Stimulated activated CD8-positive, alpha-beta memory T cell treated with anti-CD3 and anti-CD28 coated beads, Interleukin-4, amount 100 ng/mL, for 4 hours (primary cell): Measurements from ENCODE around the gene ABCG5.

Experiments
- DNase-seq, 2 donors: peaks; one replicate each; pipeline ENCODE4 v3.0.0-alpha.2; 2020; ENCODE audit warnings: low read depth in 2 of 2, low spot score in 1 of 2

ABCG5 gene

DNA sequence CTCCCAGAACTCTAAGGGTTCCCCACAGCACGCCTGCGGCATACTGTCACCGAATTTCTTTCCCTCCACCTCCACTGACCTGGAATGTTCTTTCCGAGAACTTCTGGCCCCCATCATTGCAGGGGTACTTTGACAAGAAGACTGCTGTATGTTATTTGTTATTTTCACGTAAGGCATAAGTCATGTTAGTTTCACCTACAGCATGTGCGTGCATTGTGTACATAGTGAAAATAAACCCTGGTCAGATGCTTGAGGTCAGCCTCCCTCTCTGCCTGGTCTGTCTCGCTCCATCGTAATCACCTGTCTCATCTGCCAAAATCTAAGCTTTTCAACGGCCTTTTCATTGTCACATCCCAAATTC is 4.2 kb upstream of the ABCG5 start:
- no peak for DNase-seq

- DNase-seq = no peak
Observed at GRCh38 chr2:43841949-43842865, 3.6 kb upstream of the ABCG5 start.

GRCh38 chr2:43840965-43841364 is 2.3 kb upstream of the ABCG5 start:
- DNase-seq = no peak

- no peak for DNase-seq
Observed at GRCh38 chr2:43839776-43840564, 1.3 kb upstream of the ABCG5 start.

GRCh38 chr2:43837831-43838559 is 644 bp downstream of the ABCG5 start:
- no peak for DNase-seq

- no peak for DNase-seq
Observed at GRCh38 chr2:43837033-43837432, 1.6 kb downstream of the ABCG5 start.

DNA sequence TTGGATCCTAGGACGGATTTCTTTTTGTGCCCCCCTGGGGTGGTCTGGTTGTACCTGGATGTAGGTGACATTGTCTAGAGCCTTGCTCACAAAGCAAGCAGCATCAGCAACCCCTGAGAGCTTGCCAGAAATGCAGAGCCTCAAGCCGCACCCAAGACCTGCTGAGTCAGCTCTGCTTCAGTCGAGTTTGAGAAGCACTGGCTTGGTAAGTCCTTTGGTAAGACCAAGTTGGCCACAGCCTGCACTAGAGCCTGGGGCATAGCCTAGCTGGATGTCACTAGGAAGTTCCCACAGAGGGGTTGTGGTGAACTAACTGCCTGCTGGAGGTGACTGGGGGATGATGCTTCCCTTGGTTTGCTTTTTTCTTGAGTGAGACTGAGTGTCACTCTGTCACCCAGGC is 6.2 kb downstream of the ABCG5 start:
- no peak for DNase-seq

GRCh38 chr2:43831543-43832294 is 6.9 kb downstream of the ABCG5 start:
- DNase-seq = no peak

DNA sequence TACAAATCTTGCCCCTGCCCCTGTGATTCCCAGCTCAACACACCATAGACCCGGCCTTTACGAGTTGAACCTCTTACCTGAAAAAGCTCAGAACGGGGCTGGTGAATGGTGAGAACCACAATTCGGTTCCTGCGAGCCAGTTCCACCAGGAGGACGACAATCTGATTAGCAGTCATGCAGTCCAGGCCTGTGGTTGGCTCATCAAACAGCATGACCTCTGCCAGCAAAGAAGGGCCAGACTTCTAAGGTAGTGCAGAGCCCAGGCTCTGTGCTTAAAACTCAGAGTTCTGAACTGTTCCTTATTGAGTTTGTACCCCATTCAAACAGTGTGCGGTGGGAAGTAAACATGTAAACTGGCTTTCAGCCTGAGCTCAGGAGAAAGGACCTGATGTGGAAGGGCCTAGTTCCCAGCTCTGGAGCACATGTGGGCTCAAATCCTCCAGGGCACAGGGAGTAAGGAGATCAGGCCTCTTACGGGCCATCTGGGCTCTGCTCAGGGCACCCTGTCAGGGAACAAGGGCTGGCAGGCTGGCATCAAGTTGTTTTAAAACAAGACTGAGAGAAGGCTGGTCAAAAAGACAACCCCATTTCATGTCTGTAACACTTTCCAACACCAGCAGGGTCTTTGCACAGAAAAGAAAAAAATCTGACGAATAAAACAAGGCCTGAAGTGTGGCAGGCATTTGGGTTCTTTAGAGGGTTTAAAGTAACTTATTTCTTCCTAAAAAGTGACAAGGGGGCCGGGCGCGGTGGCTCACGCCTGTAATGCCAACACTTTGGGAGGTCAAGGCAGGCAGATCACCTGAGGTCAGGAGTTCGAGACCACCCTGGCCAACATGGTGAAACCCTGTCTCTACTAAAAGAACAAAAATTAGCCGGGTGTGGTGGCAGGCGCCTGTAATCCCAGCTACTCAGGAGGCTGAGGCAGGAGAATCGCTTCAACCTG is 12.1 kb downstream of the ABCG5 start:
- DNase-seq = no peak

DNA sequence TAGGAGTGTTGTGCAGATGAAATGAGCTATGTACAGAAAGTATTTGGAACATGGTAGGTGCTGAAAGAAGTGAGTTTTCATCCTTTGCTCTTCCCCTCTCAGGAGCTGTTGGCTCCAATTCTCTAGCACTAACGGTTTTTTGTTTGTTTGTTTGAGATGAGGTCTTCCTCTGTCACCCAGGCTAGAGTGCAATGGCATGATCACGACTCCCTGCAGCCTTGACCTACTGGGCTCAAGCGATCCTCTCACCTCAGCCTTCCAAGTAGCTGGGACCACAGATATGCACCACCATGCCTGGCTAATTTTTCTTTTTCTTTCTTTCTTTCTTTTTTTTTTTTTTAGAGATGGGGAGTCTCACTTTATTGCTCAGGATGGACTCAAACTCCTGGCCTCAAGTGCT is 12.8 kb downstream of the ABCG5 start:
- DNase-seq = no peak

DNA sequence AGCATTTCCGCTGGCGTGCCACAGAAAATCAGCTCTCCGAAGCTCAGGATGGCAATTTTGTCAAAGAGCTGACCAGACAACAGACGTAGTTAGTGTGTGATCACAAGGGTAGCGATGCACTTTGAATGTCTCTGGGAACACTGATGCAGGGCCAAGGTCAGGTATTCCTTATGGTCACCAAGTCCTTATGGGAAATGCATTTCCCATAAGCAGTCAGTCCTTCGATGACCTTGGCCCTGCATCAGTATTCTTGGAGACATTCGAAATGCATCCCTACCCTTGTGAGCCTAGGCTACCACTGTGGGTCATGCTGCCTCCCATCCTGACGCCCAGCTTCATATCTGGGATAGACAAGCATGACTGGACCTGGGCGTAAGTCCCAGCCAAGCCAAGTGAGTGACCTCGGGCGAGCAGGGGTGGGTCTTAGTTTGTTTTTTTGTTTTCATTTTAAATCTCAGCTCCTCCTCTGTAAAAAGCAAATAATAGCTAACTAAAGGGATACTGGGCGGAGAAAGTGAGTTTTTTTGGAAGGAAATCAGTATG is 13.6 kb downstream of the ABCG5 start:
- no peak for DNase-seq

GRCh38 chr2:43824512-43824911 is 14.1 kb downstream of the ABCG5 start:
- no peak for DNase-seq

DNA sequence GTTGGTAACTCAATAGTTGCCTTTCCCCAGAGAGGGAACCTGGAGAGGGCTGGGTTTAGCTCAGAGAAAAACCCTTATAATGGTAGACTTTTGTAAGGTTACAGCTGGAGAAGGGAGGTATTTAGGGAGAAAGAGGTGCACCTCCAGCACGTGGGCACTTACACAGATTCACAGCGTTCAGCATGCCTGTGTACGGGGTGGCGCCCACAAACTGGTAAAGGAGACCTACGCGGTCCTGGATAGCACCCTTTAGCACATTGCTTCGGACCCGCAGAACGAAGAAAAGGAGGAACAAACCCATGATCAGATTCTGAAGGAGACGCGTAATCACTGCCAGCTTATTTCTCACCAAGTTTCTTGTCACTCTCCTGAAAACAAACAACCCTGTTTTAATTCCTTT is 14.9 kb downstream of the ABCG5 start:
- DNase-seq = no peak

DNA sequence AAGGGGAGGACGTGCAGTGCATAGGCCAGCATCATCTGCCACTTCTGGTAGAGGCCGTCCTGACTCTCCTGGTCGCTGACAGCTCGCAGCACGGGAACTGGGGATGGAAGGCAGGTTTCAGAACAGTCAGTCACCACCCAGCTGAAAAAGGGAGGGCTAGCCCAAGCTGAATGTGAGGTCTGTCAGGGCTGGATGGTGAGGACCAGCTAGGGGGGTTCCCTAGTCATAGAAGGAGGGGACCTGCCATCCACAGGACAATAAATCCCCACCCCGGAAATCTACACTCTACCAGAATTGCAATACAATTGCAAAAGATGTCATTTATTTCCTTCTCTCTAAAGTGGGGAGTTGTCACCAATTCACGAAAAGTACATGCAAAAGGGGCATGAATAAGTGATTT is 15.8 kb downstream of the ABCG5 start:
- DNase-seq = no peak

GRCh38 chr2:43819491-43820163 is 19.0 kb downstream of the ABCG5 start:
- no peak for DNase-seq

GRCh38 chr2:43818761-43819160 is 19.9 kb downstream of the ABCG5 start:
- DNase-seq = no peak

- DNase-seq = no peak
Observed at GRCh38 chr2:43814711-43815110, 23.9 kb downstream of the ABCG5 start.

- no peak for DNase-seq
Observed at GRCh38 chr2:43812947-43813346, 25.7 kb downstream of the ABCG5 start.

- no peak for DNase-seq
Observed at GRCh38 chr2:43812006-43812405, 26.6 kb downstream of the ABCG5 start.
